NB4 (cell line): ENCODE measurements around the gene ZW10.
A peak's percentile ranks its signal among the peaks of the same experiment; 100 is the strongest.

Source experiments
- DNase-seq: peaks from one replicate; pipeline ENCODE4 v3.0.0; 2010; ENCODE audit warnings: low read depth
- H3K4me3 ChIP-seq: one replicate; pipeline ENCODE4 v1.5.1; 2011; ENCODE audit warnings: mild to moderate bottlenecking, low read depth, low read length, moderate library complexity
- MAX ChIP-seq: IDR thresholded peaks from 2 replicates; pipeline ENCODE4 v1.6.1; 2011; ENCODE audit warnings: low read depth, low read length
- MYC ChIP-seq: IDR thresholded peaks from 2 replicates; pipeline ENCODE4 v1.6.1; 2011; ENCODE audit warnings: low read depth, low read length
- POLR2A ChIP-seq: IDR thresholded peaks from 2 replicates; pipeline ENCODE4 v1.6.1; 2011; ENCODE audit warnings: mild to moderate bottlenecking; ENCODE audit not compliant: insufficient read length; ENCODE audit errors: extremely low read depth
- TF ChIP-seq, protein P1 (sequence below): IDR thresholded peaks from one replicate; pipeline ENCODE4 v1.5.1; 2012; ENCODE audit warnings: low read depth, low read length

ZW10 gene

GRCh38 chr11:113736323-113736722 is 37.2 kb downstream of the ZW10 start:
- no peak for TF ChIP-seq MYC
- no peak for TF ChIP-seq POLR2A
- TF ChIP-seq, protein P1, sequence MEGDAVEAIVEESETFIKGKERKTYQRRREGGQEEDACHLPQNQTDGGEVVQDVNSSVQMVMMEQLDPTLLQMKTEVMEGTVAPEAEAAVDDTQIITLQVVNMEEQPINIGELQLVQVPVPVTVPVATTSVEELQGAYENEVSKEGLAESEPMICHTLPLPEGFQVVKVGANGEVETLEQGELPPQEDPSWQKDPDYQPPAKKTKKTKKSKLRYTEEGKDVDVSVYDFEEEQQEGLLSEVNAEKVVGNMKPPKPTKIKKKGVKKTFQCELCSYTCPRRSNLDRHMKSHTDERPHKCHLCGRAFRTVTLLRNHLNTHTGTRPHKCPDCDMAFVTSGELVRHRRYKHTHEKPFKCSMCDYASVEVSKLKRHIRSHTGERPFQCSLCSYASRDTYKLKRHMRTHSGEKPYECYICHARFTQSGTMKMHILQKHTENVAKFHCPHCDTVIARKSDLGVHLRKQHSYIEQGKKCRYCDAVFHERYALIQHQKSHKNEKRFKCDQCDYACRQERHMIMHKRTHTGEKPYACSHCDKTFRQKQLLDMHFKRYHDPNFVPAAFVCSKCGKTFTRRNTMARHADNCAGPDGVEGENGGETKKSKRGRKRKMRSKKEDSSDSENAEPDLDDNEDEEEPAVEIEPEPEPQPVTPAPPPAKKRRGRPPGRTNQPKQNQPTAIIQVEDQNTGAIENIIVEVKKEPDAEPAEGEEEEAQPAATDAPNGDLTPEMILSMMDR: no peak
- no peak for TF ChIP-seq MAX
- H3K4me3 ChIP-seq: no peak overlapping the region
- no peak for DNase-seq

- no peak for TF ChIP-seq POLR2A
- TF ChIP-seq, protein P1: no peak
- TF ChIP-seq MYC: no peak
- TF ChIP-seq MAX: no peak
- no peak for DNase-seq
- no peak overlapping the region for H3K4me3 ChIP-seq
Measured at GRCh38 chr11:113732092-113732491, 41.4 kb downstream of the ZW10 start.

DNA sequence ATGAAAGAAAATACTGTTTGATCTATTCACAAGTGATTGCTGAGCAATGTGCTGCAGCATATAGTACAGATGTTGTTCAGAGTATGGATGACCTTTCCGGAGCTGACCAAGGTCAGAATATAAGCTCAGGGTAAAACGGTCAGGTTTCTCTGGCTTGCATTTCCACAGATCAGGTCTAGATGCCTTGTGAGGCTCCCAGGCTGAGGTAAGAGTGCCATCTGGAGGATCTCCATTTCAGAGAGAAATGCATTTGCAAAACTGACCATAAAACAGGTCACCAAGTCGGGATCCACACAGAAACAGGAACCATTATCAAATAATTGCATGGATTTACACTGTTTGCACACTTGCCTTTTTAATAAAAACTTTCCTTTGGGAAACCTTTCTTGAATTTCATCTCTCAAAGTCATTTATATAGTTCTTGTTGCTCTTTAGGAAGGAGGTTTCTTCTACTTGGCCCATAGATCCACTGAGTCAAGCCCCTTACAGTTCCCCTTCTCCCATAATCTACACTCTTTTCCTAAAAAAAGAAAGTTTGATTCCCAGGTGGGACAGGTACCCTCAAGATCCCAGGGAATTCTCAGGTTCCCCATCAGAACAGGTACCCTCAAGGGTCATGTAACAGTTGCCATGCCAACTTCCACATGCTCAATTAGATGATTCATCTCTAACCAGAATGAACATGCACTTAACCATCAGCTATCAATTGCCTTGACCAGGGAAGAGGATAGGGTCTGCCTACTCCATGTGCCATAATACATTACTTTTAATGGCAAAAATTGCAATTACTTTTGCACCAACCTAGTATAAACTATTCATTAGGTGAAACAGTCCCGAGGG is 42.4 kb downstream of the ZW10 start:
- DNase-seq: peak; percentile 60
- no peak overlapping the region for H3K4me3 ChIP-seq
- TF ChIP-seq MAX: no peak
- TF ChIP-seq, protein P1: peak; percentile 35

GRCh38 chr11:113729456-113729855 is 44.0 kb downstream of the ZW10 start:
- TF ChIP-seq MAX (no peak), MYC (no peak), POLR2A (no peak)
- TF ChIP-seq, protein P1: no peak
- H3K4me3 ChIP-seq: no peak overlapping the region
- no peak for DNase-seq

GRCh38 chr11:113728814-113729213 is 44.7 kb downstream of the ZW10 start:
- TF ChIP-seq POLR2A: no peak
- no peak for TF ChIP-seq MYC
- TF ChIP-seq, protein P1: no peak
- no peak for TF ChIP-seq MAX
- H3K4me3 ChIP-seq: no peak overlapping the region
- DNase-seq: peak; percentile 57
